Gastrocnemius medialis (tissue), 4 donors: ENCODE results near the gene NHLH2. TPM values are rescaled to one million over a fixed set of nuclear protein-coding genes. Genes with fewer than 3 reads are reported as not detected.
A peak's percentile ranks its signal among the peaks of the same experiment; 100 is the strongest.

Experiments used
- ATAC-seq, 2 donors: fragments of 150-250 bp; one replicate each; pipeline ENCODE4 v1.9.1; 2016
- DNase-seq, 2 donors: peaks; one replicate each; pipeline ENCODE4 v3.0.0-alpha.2; 2019
- H3K27ac ChIP-seq, 4 donors: fragments of 200-600 bp; sonication (generic); 1 replicate in 1 of 4; 2 replicates in 3 of 4; pipeline ENCODE4 v1.5.1; 2016 to 2018; ENCODE audit warnings: mild to moderate bottlenecking in 2 of 4, moderate library complexity in 1 of 4
- H3K27me3 ChIP-seq, 3 donors: fragments of 200-600 bp; sonication (generic) in 2 of 3; 1 replicate in 1 of 3; 2 replicates in 2 of 3; pipeline versions ENCODE4 v1.5.1 to v1.6.0; 2016 to 2019; ENCODE audit warnings: mild to moderate bottlenecking in 1 of 3, moderate library complexity in 1 of 3
- H3K36me3 ChIP-seq, 2 donors: fragments of 200-600 bp; sonication (generic) in 1 of 2; one replicate each; pipeline ENCODE4 v1.5.1; 2017 to 2018
- H3K4me1 ChIP-seq, 2 donors: fragments of 200-600 bp; sonication (generic) in 1 of 2; one replicate each; pipeline ENCODE4 v1.5.1; 2016 to 2017; ENCODE audit warnings: mild to moderate bottlenecking in 2 of 2
- H3K4me3 ChIP-seq, 4 donors: fragments of 200-600 bp; sonication (generic) in 3 of 4; 1 replicate in 1 of 4; 2 replicates in 3 of 4; pipeline ENCODE4 v1.5.1; 2016 to 2019; ENCODE audit warnings: mild to moderate bottlenecking in 2 of 4
- H3K9me3 ChIP-seq, 3 donors: fragments of 200-600 bp; sonication (generic) in 2 of 3; 1 replicate in 1 of 3; 2 replicates in 2 of 3; pipeline ENCODE4 v1.5.1; 2016 to 2019
- POLR2A ChIP-seq, 2 donors: fragments of 450-650 bp; IDR thresholded peaks; one replicate each; pipeline ENCODE4 v1.6.1; 2017; ENCODE audit warnings: antibody characterized with exemption in 2 of 2, mild to moderate bottlenecking in 2 of 2, moderate library complexity in 2 of 2
- in situ Hi-C, 4 donors: fragments of 200-750 bp; cut with MboI; loops; one replicate each; pipeline versions ENCODE4 v1.15.0 to v1.8.0; 2017; ENCODE audit warnings: low sequenced_read_pairs in 4 of 4
- intact Hi-C: fragments of 100-400 bp; cut with DNase I; formaldehyde crosslinking; loops from one replicate; pipeline ENCODE4 v1.15.1; 2023; ENCODE audit warnings: low total_unique reads
- total RNA-seq, 4 donors: library from RNA; depleted of rRNA; stranded (reverse); fragments of >200 nt; gene quantifications; one replicate each; pipeline versions ENCODE4 v1.1.0 to v1.2.3, GENCODE V29; 2016
- TF ChIP-seq, protein P1 (sequence below), 5 experiments: fragments of 450-650 bp in 3 of 5; fragments of 200-600 bp in 2 of 5; sonication (generic) in 2 of 5; IDR thresholded peaks in 4 of 5; conservative IDR thresholded peaks in 1 of 5; 1 replicate in 4 of 5; 2 replicates in 1 of 5; pipeline ENCODE4 v1.5.1; 2016 to 2019; ENCODE audit warnings: antibody characterized with exemption in 5 of 5, mild to moderate bottlenecking in 3 of 5, moderate library complexity in 3 of 5

NHLH2 gene
- total RNA-seq, 4 donors from 2014 or later = not detected

DNA sequence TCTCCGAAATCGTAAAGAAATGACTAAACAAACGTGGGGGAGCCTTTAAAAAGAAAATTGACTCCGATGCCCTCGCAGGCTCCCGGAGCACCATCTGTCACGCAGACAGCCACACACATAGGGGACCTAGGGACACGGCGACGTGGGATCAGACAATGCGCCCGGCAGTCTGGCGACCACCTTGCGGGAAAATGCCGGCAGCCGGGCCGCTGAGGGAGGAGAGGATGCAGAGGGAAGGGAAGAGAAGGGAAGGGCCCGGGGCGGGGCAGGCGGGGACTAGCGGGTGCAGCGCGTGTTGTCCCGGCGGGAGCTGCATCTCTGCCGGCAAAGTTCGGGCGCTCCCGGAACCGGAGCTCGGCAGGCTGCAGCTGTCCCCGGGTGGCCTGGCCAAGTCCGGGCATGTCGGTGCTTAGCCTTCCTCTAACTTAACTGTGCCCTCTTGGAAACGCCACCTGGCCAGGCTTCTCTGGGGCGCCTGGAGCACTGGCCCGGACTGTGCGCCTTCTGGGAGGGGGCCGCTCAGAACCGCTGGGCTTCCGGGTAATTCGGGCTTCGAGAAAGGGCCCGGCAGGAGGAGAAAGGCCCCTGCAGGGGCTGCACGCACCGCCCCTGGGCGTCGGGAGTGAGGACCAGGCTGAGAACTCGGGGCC, 1.8 kb downstream of the NHLH2 start:
- ATAC-seq (peak in 1 of 2 donors; percentile 27), DNase-seq (no peak)
- no peaks in the 10 kb centered on the region for H3K9me3 ChIP-seq
- intact Hi-C loops = no loop called here
- no peaks in the 10 kb centered on the region for H3K36me3 ChIP-seq
- peaks cover 6 to 14% of the 10 kb centered on the region in 2 donors for H3K4me1 ChIP-seq
- no peak overlapping the region for H3K27ac ChIP-seq
- TF ChIP-seq POLR2A (IDR thresholded peaks at IDR 0.05) = no peak
- TF ChIP-seq, protein P1, sequence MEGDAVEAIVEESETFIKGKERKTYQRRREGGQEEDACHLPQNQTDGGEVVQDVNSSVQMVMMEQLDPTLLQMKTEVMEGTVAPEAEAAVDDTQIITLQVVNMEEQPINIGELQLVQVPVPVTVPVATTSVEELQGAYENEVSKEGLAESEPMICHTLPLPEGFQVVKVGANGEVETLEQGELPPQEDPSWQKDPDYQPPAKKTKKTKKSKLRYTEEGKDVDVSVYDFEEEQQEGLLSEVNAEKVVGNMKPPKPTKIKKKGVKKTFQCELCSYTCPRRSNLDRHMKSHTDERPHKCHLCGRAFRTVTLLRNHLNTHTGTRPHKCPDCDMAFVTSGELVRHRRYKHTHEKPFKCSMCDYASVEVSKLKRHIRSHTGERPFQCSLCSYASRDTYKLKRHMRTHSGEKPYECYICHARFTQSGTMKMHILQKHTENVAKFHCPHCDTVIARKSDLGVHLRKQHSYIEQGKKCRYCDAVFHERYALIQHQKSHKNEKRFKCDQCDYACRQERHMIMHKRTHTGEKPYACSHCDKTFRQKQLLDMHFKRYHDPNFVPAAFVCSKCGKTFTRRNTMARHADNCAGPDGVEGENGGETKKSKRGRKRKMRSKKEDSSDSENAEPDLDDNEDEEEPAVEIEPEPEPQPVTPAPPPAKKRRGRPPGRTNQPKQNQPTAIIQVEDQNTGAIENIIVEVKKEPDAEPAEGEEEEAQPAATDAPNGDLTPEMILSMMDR (IDR thresholded peaks at IDR 0.05 in 4 of 5, conservative IDR thresholded peaks at IDR 0.05 in 1 of 5) = no peak
- in situ Hi-C loops = no loop called here
- H3K27me3 ChIP-seq = peaks cover 66 to 75% (median 73%) of the 10 kb centered on the region in 3 donors
- peak overlapping the region; percentile 35 to 48 (median 41) for H3K4me3 ChIP-seq

DNA sequence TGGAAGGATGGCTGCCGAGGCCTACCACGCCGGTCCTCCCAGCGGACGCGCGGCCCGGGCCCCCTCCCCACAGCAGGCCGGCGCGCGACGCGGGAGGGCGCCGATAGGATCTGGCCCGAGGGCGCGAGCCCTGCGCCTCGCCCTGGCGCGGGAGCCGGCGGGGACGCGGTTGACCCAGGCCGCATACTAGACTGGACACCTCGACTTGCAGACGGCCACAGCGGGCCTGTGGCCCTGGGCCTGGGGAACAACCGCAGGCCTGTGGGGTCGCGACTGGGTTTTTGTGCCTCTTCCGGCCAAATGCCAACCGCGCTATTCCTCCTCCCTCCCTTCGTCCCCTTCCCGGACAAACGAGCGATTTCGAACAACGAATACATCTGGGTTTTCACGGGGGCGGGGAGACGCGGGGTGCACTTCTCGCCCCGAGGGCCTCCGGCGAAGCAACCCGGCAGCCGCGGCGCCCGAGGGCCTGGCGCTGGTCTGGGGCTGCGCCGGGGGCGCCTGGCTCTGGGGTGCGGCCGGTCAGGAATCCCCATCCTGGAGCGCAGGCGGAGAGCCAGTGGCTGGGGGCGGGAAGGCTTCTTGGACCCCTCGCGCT, 2.4 kb downstream of the NHLH2 start:
- H3K4me1 ChIP-seq = peaks cover 6 to 14% of the 10 kb centered on the region in 2 donors
- intact Hi-C loops = no loop called here
- H3K36me3 ChIP-seq = no peaks in the 10 kb centered on the region
- no peaks in the 10 kb centered on the region for H3K9me3 ChIP-seq
- H3K27me3 ChIP-seq = peaks cover 66 to 72% (median 71%) of the 10 kb centered on the region in 3 donors
- H3K4me3 ChIP-seq = peak overlapping the region; percentile 35 to 48 (median 41)
- DNase-seq = no peak
- TF ChIP-seq, protein P1 (IDR thresholded peaks at IDR 0.05 in 4 of 5, conservative IDR thresholded peaks at IDR 0.05 in 1 of 5) = no peak
- TF ChIP-seq POLR2A (IDR thresholded peaks at IDR 0.05) = no peak
- in situ Hi-C loops = no loop called here
- no peak overlapping the region for H3K27ac ChIP-seq
- no peak for ATAC-seq

DNA sequence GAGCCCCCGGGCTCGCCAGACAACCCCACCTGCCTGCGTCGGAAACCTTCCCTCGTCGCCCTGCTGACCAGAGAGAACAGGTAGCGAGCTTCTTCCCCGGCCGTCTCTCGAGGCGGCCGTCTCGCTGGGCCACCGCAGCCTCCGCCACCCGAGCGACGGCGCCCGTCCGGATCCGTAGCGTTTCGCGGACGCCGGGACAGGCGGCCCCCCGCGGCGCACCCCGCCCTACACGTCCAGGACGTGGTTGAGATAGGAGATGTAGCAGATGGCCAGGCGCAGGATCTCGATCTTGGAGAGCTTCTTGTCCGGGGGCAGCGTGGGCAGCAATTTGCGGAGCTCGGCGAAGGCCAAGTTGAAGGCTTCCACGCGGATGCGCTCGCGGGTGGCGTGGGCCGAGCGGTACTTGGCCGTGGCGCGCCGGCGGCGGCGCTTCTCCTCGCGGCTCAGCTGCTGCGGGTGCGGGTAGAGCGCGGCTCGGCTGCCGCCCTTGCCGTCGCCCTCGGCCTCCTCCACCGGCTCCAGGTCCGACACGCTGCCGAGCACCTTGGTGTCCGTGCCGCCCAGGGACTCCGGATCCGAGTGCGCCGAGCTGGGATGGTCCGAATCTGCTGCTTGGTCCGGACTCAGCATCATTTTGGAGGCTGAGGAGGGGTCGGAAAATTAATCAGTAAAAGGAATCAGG, 3.0 kb downstream of the NHLH2 start:
- peaks cover 63 to 68% (median 67%) of the 10 kb centered on the region in 3 donors for H3K27me3 ChIP-seq
- peak overlapping the region in 3 of 4 donors; percentile 35 to 48 (median 45) for H3K4me3 ChIP-seq
- in situ Hi-C loops (no loop called here), intact Hi-C loops (no loop called here)
- no peaks in the 10 kb centered on the region for H3K9me3 ChIP-seq
- TF ChIP-seq POLR2A (IDR thresholded peaks at IDR 0.05) = no peak
- TF ChIP-seq, protein P1 (IDR thresholded peaks at IDR 0.05 in 4 of 5, conservative IDR thresholded peaks at IDR 0.05 in 1 of 5) = no peak
- peaks cover 6 to 14% of the 10 kb centered on the region in 2 donors for H3K4me1 ChIP-seq
- ATAC-seq (no peak), DNase-seq (no peak)
- H3K27ac ChIP-seq = no peak overlapping the region
- H3K36me3 ChIP-seq = no peaks in the 10 kb centered on the region

DNA sequence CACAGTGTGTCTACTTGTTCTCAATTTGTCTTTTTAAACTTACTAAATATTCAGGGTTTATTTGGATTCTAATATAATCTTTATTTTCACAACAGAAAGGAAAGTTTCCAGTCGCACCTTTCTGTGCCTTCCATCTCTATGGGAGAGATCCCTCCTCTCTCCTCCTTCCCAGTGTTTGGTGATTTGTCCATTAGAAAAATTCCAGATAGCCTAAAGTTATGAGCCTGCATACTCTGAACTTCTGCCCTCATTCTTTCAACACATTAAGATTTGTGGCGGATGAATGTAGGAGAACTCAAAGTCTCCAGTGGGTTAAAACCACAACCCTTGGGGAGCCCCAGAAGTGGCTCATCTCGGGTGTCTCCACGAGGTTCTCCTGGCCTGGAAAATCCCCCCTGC, 3.6 kb downstream of the NHLH2 start:
- peak overlapping the region in 1 of 4 donors; percentile 48 for H3K4me3 ChIP-seq

More for the DNA sequence above, 3.6 kb downstream of the NHLH2 start:
- Histone ChIP-seq H3K9me3 (no peaks in the 10 kb centered on the region), H3K27ac (no peak overlapping the region), H3K36me3 (no peaks in the 10 kb centered on the region), H3K27me3 (peaks cover 58 to 63% (median 62%) of the 10 kb centered on the region in 3 donors), H3K4me1 (peaks cover 6 to 14% of the 10 kb centered on the region in 2 donors)
- intact Hi-C loops (no loop called here), in situ Hi-C loops (no loop called here)
- DNase-seq (no peak), ATAC-seq (no peak)
- TF ChIP-seq POLR2A (IDR thresholded peaks at IDR 0.05) = no peak
- TF ChIP-seq, protein P1 (IDR thresholded peaks at IDR 0.05 in 4 of 5, conservative IDR thresholded peaks at IDR 0.05 in 1 of 5) = no peak
